ENCODE measurements around the gene TFDP1.
"Not testable (repeated sequence)": the region's sequence is repeated elsewhere in the genome, so short reads cannot be mapped to it uniquely, and the experiment has no call there.

Gene TFDP1

GRCh38 chr13:113551081-113552000 is 33.2 kb upstream of the TFDP1 start:
- DNase-seq, result peak; percentile 71

- DNase-seq, result no peak
Measured at GRCh38 chr13:113552079-113552478, 32.5 kb upstream of the TFDP1 start.

- no peak for DNase-seq
Measured at GRCh38 chr13:113552786-113553434, 31.6 kb upstream of the TFDP1 start.

- no peak for DNase-seq
Measured at GRCh38 chr13:113553511-113554332, 30.8 kb upstream of the TFDP1 start.

GRCh38 chr13:113554333-113554700 is 30.2 kb upstream of the TFDP1 start:
- no peak for DNase-seq

- DNase-seq, result no peak
Measured at GRCh38 chr13:113555141-113555540, 29.4 kb upstream of the TFDP1 start.

DNA sequence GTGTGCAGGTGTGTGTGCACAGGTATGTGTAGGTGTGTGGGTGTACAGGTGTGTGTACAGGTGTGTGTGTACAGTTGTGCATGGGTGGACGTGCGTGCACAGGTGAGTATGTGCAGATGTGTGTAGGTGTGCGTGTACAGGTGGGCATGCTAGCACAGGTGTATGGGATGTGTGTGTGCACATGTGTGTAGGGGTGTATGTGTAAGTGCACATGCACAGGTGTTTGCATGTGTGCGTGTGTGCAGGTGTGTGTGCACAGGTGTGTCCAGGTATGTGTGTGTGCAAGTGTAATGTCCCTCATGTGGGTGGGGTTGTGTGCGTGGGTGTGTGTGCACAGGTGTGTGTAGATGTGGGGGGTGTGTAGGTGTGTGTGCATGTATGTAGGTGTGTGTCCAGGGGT is 27.5 kb upstream of the TFDP1 start:
- DNase-seq, result no peak

DNA sequence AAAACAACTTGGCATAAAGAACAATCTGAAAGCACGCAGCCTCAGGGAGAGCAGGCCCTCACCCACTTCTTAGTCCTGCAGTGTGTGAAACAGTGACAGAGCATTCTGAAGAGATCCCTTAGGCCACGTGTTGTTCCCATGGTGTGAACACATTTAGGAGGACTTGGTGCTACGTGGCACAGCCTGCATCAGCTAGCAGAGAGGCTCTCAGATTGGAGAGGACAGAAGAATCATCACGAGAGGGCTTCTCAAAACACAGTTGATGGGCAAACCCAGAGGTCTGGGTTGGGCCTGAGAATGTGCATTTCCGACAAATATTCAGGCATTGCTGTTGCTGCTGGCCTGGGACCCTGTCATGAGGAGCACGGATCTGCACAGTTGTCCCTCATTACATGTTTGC is 26.1 kb upstream of the TFDP1 start:
- DNase-seq, result no peak

DNA sequence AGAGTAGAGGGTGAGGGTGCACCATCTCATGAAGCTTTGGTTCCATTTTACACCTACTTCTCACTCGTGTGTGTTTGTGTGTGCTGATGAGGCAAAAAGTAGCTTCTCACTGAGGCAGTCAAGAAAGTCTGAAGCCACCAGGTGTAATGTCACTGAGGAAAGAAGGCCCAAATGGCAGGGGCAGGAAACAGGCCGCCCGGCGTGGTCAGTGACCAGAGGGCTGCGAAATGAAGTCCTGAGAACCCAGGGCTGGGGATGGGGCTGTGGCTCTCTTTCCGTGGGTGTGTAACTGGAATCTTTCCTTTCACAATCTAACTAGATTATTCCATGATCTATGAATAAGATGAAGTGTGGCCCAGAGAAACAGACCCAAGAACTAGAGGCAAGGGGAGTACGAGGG is 25.5 kb upstream of the TFDP1 start:
- no peak for DNase-seq

GRCh38 chr13:113559901-113560644 is 24.5 kb upstream of the TFDP1 start:
- no peak for DNase-seq

GRCh38 chr13:113560645-113561416 is 23.7 kb upstream of the TFDP1 start:
- no peak for DNase-seq

- no peak for DNase-seq
Measured at GRCh38 chr13:113561417-113562084, 23.0 kb upstream of the TFDP1 start.

DNA sequence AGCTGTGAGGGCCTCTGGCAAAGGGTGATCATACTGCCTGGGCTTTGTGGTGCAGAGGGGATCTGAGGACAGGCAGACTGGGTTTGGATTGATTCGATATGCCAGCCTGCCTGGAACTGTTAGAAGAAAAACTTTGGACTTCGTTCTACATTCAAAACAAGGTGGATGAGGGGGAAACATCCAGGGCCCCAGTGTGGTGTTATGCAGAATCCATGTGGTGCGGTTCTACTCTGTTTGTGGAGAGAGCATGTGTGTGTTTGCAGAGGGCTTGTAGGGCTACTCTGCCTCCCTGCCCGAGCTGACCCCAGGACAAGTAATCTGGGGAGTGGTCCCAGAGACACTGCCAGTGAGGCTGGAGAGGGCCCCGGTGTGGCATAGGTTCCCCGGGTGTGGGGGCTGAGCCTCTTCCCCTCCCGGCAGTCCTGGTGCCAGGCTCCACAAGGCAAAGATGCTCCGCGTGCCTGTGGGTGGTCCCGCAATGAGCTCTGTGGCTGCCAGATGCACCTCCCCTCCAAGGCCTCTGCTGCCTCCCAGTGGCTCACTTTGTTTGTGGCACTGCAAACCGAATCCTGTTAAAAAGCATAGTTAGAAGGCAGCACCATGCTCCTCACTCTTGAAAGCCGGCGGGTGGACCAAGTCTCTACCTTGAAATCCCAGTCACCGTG is 22.3 kb upstream of the TFDP1 start:
- DNase-seq, result peak; percentile 22

GRCh38 chr13:113562844-113563243 is 21.7 kb upstream of the TFDP1 start:
- DNase-seq, result no peak

- not testable (repeated sequence) for DNase-seq
Measured at GRCh38 chr13:113563511-113563910, 21.0 kb upstream of the TFDP1 start.

GRCh38 chr13:113564331-113565023 is 20.1 kb upstream of the TFDP1 start:
- no peak for DNase-seq

DNA sequence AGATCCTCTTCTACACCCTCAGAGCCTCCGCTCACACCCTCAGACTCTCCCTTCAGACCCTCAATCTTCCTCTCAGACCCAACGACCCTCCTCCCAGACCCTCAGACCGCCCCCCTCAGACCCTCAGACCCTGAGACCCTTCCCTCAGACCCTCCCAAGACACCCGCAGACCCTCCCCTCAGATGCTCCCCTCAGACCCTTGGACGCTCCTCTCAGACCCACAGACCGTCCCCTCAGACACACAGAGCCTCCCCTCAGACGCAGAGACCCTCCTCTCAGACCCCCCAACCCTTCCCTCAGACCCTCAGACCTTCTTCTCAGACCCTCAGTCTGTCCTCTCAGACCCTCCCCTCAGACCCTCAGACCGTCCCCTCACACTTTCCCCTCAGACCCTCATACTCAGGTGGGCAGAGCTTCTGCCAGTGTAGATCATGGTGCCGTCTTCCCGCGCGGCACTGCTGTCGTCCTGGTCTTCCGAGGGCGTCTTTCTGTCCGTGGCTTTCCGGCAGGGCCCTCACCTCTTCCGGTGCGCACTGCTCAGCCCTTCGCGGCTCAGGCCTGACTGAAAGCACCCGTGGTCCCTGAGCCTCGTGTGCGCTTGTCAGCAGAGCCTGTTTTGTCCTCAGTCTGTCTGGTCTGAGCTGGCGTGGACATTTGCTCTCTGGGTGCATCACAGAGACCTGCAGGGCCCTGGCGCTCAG is 18.9 kb upstream of the TFDP1 start:
- no peak for DNase-seq

- no peak for DNase-seq
Measured at GRCh38 chr13:113566227-113566561, 18.4 kb upstream of the TFDP1 start.

DNA sequence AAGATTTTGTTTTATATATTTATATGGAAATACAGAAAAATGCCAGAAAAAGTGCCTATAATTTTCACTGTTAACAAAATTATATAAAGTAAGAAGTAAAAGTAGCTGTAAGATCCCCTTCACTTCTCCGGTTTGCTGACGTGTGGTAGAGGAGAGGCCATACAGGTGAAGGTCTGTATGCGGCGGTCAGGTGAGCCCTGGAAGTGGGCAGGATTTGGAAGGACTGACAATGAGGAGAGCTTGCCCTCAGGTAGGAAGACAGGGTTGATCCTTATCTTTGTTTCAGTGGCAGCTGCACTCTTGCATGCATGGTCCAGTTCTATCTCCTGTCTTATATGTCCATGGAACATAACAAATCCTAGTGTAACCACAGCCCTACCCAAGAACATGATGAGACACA is 16.9 kb upstream of the TFDP1 start:
- DNase-seq, result no peak

DNA sequence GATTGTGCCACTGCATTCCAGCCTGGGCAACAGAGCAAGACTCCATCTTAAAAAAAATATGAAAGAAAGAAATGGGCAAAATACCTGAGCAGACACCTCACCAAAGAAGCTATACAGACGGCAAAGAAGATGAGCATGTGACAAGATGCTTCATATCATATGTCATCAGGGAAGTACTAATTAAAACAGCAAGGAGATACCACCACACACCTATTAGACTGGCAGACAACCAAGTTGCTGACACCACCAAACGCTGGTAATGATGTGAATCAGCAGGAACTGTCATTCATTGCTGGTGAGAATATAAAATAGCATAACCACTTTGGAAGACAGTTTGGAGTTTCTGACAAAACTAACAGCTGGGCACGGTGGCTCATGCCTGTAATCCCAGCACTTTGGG is 11.5 kb upstream of the TFDP1 start:
- DNase-seq, result no peak
